Astrocyte of the cerebellum (primary cell): ENCODE data around the gene YIF1A.
A peak's percentile ranks its signal among the peaks of the same experiment; 100 is the strongest.

ENCODE experiments used
- DNase-seq: peaks from one replicate; pipeline ENCODE4 v3.0.0-alpha.2; 2011; ENCODE audit warnings: low read depth
- H3K4me3 ChIP-seq: 2 replicates; pipeline ENCODE4 v1.5.1; 2011; ENCODE audit warnings: mild to moderate bottlenecking, low read depth, low read length, moderate library complexity
- CTCF ChIP-seq: IDR thresholded peaks from 2 replicates; pipeline ENCODE4 v1.5.1; 2012; ENCODE audit warnings: low read length, low read depth, moderate library complexity, mild to moderate bottlenecking; ENCODE audit errors: missing control alignments
- in situ Hi-C: cut with HindIII; loops from 2 replicates; pipeline ENCODE4 v1.10.0; 2017; ENCODE audit warnings: low sequenced_read_pairs

The YIF1A gene

DNA sequence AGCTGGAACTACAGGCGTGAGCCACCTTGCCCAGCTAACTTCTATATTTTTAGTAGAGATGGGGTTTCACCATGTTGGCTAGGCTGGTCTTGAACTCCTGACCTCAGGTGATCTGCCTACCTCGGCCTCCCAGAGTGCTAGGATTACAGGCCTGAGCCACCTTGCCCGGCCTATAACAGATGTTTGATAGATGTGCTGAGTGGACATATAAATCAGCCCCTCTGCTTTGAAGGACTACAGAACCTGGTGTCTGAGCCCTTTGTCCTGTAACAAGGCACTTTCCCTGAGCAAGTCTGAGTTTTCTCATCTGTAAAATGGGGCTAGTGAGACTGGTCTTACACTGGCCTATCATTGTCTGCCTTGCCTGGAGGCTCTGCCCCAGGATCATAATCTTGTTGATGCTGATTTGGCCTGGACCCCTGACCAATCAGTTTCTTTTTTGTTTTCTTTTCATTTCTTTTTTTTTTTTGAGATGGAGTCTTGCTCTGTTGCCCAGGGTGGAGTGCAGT lies 40.3 kb upstream of the YIF1A start:
- no peak overlapping the region for H3K4me3 ChIP-seq
- DNase-seq: no peak
- TF ChIP-seq CTCF: no peak
- in situ Hi-C loops: no loop called here

DNA sequence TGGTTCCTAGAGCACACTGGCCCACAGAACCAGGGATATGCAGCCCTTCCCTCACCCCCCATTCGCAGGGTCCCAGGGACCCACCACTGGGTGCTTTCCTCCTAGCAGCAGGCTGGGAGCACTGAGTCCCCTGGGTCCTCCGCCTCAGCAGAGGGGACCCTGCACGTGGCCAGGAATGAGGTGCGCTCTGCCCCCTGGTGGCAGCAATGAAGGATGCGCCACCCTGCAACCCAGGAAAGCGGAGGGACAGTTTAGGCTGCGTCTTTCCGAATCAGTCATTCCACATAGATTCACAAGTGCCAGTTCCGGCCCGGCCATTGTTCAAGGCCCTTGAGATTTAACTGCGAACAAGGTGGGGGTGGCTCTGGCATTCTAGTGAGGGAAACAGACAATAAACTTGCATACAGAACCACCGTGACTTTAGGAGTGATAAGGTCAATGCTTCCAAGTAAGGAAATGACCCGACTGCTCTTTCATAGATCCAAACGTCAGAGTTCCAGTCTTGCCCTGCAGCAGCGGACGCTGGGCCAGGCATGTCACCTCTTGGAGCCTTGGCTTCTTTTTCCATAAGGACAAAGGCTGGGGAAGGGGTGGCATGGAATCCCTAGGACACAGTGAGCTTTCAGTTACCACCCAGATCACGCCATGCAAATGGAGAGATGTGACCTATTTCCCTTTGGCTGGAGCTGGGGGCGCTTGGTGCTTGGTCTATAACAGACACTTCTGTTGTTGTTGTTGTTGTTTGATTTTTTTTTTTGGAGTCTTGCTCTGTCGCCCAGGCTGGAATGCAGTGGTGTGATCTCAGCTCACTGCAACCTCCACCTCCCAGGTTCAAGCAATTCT lies 39.6 kb upstream of the YIF1A start:
- TF ChIP-seq CTCF: peak; percentile 92
- DNase-seq: no peak
- no peak overlapping the region for H3K4me3 ChIP-seq
- in situ Hi-C loops: no loop called here

DNA sequence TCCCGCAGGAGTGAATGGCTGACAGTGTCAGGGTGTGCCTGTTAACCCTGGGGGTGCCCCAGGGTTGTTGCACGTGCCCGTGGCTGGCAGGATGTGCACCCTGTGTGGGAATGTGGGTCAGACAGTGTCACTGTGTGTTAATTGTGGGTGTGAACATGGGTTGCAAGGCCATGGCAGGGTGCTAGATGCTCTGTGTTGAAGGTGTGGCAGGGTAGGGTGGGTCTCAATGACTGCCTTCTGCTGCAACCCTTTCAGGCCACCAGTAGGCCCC lies 39.0 kb upstream of the YIF1A start:
- no peak for TF ChIP-seq CTCF
- in situ Hi-C loops: no loop called here
- DNase-seq: no peak
- no peak overlapping the region for H3K4me3 ChIP-seq

DNA sequence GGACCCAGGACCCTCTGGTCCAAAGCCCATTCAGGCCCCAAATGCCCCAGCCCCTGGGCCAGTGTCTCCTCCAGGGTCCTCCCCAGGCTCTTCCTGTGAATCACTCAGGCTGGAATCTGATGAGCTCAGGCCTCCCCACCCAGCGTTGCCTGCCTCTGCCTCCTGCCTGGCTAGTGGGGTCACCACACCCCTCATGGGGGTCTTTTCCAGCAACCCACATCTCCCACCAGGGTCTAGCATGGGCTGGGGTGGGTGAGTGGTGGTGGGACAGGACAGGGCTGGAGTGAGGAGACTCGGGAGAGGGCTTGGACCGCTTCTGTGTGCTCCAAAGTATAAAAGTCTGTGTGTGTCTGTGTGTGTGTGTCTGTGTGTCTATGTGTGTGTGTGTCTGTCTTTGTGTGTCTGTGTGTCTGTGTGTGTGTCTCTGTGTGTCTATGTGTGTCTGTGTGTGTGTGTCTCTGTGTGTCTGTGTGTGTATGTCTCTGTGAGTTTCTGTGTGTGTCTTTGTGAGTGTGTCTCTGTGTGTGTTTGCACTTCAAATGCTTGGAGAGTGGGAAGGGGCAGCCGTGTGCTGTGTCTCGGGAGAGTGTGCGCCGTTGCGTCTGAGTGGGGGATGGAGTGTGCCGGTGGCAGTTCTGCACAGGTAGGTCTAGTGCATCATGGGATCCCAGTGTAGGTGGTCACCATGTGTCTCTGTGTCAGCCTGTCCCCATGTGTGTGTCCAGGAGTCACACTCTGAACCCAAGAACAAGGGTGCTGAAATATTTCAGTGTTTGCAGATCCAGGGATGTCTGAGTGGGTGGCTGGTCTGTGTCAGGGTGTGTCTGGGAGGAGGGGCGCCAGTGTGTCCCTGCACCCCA lies 38.5 kb upstream of the YIF1A start:
- in situ Hi-C loops: no loop called here
- TF ChIP-seq CTCF: no peak
- H3K4me3 ChIP-seq: no peak overlapping the region
- no peak for DNase-seq

DNA sequence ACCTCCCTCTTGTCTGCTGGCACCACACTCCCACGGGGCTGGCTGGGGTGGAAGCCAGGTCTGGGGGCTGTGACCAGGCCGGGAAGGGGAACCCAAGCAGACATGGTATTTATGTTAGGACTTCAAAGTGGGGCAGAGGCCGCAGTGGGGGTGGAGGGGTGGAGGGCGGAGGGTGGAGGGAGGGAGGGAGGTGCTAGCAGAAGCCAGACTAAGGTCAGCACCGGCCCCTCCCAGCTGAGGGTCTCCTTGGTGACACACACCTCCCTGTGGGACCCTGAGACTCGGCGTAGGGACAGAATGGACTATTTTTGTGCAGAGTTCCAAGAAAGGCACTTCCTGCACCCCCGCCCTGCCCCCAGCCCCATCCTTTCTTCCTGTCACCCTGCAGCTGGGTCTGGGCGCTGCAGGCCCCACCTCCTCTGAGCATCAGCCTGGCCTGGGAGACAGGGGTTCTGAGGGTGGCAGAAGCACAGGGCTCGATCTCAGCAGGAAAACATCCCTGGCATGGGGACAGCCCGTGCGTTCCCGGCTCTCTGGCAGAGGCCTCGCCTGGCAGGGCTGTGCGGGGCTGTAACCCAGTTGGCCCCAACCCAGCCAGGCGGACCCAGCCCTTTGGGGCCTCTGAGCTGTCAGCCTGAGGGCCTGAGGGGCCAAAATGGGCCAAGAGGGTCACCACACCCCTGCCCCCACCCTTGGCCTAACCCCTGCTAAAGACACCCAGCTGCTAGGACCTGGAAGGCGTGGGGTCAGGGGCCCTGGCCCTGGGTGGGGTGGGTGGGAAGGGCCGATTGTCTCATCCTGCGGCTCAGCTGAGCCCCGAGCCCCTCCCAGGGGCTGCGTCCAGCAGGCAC lies 37.5 kb upstream of the YIF1A start:
- TF ChIP-seq CTCF: no peak
- no peak for DNase-seq
- H3K4me3 ChIP-seq: no peak overlapping the region
- in situ Hi-C loops: no loop called here

- in situ Hi-C loops: no loop called here
- DNase-seq: no peak
- H3K4me3 ChIP-seq: no peak overlapping the region
- no peak for TF ChIP-seq CTCF
Observed at GRCh38 chr11:66325263-66325671, 36.3 kb upstream of the YIF1A start.
